Ureter (tissue), 1 donor: ENCODE data around the gene APOC4. TPM values are rescaled to one million over a fixed set of nuclear protein-coding genes. Genes with fewer than 3 reads are reported as not detected.
A peak's percentile ranks its signal among the peaks of the same experiment; 100 is the strongest.
"Not testable (repeated sequence)": the region's sequence is repeated elsewhere in the genome, so short reads cannot be mapped to it uniquely, and the experiment has no call there.

Source experiments
- DNase-seq: peaks from one replicate; pipeline ENCODE4 v3.0.0-alpha.2; 2020; ENCODE audit warnings: low spot score
- total RNA-seq: library from RNA; stranded (reverse); gene quantifications from one replicate; pipeline ENCODE4 v1.2.4, GENCODE V29; 2023
- donor health status: DM: yes; HTN: yes; CAD: no.

APOC4 gene
- total RNA-seq, 1 donor from 2014 or later, result not detected

DNA sequence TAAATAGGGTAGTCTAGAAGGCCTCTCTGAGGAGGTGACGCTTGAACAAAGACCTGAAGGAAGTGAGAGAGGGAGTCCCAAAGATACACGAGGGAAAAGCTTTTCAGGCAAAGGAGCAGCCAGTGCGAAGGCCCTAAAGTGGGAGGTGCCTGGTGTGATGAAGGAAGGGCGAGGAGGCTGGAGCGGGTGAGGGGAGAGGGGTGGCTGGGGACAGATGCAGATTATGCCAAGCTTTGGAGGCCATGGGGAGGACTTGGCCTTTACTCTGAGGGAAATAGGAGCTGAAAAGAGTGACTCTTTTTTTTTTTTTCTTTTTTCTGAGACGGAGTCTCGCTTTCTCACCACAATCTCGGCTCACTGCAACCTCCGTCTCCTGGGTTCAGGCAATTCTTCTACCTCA lies 16.1 kb downstream of the APOC4 start:
- no peak for DNase-seq

DNA sequence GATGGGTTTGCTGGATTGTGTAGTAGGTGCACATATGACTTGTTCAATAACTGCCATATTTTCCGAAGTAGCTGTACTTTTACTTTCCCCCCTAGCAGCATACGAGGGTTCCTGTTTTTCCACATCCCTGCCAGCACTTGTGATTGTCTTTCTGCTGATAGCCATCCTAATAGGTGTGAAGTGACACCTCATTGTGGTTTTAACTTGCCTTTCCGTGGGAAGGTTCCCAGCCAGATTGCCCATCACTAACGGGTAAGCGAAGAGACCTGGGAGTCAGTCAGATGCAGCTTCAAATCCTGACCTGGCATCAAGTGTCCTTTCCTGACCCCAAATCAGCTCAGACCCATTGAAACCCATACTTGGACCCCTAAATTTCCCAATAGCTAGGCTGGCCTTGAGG lies 17.7 kb downstream of the APOC4 start:
- no peak for DNase-seq

DNA sequence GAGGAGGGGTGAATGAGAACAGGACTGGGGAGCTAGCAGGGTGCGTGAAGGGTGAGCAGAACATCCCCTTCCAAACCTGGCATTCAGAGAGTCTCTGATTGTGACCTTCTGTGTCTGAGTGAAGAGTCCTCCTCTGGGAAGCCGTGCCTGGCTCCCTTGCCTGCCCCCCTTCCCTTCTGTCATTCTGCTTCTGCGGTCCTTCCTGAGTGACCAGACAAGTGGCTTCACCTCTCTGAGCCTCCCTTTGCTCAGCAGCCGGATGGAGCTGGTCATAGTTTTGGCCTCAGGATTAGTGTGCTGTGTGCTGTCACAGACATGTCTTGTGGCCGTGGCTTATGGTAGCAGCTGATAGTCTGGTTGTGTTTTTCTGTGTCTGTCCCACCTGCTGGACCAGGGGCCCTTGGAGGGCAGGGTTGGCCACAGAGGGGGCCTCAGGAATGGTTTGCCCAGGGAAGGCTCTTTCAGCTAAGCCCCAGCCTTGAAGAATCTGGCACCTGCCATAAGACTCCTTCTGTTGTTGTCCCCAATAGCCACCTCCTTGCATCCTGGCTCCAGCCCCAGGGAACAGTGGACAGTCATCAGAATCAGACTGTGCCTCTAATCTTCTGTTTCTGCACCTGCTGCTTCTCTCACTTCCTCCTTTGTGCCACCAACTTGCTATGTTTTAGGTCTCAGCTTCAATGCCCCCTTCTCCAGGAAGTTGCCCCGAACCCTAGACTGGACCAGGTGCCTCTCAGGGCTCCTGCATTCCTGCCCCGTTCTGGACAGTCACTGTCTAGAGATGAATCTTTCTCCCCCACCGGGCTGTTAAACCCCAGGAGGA lies 19.1 kb downstream of the APOC4 start:
- no peak for DNase-seq

- no peak for DNase-seq
These were observed 19.8 kb downstream of the APOC4 start for GRCh38 chr19:44961821-44962220.

DNA sequence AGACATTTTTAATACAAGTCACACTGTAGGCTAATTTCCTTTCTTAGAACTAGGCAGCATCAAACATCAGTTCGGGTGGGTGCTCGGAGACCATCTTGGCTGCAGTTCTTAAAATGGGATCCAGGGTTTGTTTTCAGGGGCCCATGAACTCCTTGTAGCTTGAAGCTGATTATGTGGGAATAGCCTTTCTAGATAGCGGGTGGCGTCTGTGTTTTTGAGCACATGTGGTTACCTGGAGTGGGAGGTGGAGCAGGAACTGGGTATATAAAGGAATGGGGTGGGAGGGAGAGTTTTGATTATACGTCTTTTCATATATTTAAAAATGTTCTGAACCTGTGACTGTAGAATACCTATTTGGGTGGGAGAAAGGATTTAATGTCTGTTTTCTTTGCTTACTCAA lies 26.1 kb downstream of the APOC4 start:
- no peak for DNase-seq

DNA sequence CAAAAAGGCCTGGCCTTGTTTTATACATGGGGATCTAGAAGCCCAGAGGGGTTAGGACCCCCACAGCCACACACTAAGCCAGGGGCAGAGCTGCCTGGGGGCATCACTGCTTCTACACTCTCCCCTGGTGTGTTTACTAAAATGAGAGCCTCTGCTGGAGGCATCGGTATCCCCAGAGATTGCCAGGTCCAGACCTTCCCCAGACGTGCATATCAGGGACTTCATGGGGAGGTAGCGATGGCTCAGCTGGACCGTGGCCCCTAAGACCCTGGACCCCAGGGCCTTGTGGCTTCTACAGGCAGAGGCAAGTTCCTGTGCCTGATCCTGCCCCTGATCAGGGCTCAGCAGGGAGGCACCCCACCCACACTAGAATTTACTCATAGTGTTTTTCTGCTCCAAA lies 26.6 kb downstream of the APOC4 start:
- DNase-seq, result no peak

GRCh38 chr19:44969437-44969836 lies 27.4 kb downstream of the APOC4 start:
- no peak for DNase-seq

DNA sequence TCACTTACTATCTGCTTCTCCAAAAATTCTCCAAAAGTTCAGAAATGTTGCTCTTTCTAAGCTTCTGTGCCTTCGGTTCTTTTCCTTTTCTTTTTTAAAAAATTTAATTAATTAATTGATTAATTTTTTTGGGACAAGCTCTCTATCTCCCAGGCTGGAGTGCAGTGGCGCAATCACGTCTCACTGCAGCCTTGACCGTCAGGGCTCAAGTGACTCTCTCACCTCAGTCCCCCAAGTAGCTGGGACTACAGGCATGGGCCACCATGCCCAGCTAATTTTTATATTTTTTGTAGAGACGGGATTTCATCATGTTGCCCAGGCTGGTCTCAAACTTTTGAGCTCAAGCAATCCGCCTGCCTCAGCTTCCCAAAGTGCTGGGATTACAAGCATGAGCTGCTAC lies 29.4 kb downstream of the APOC4 start:
- DNase-seq, result not testable (repeated sequence)

GRCh38 chr19:44972802-44973201 lies 30.8 kb downstream of the APOC4 start:
- no peak for DNase-seq

DNA sequence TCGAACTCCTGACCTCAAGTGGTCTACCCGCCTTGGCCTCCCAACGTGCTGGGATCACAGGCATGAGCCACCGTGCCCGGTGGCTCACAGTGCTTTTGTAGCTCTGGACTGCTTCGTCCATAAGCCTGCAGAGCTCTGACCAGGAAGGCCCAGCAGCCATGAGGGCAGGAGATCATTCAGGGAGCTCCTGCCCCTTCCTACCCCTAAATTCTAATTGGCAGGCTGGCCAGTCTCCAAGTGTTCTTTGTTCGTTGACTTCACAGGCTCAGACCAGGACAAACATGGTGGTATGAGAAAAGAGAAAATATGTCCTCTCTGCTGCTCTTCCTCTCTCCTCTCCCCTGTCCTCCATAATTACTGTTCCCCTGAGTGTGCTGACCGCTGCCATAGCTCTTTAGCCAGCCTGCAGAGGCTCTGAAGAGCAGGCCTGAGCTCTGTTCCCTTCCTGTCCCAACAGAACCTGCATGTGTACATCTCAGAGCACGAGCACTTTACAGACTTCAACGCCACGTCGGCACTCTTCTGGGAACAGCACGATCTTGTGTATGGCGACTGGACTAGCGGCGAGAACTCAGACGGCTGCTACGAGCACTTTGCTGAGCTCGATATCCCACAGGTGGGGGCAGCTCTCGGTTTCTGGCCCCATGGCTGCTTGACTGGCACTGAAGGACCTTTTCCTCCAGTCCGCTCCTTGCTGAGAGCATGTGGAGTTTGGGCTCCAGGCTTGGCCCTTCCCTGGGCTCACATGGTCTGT lies 32.1 kb downstream of the APOC4 start:
- DNase-seq, result no peak

DNA sequence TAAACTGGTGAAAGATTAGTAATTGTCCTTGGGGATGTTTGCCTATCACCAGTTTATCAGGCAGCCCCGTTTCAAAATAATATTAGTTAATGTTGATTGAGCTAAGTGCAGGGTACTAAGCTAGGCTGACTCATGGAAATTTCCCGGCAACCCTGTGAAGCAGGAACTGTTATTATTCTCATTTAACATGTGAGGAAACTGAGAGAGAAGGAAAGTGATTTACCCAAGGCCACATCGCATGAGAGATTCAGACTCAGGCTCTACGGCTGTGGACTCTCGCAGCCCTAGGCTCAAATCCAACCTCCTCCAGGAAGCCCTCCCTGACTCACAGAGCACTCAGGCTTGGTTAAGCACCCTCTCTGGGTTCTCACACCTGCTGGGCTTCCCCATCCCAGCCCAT lies 32.8 kb downstream of the APOC4 start:
- no peak for DNase-seq

GRCh38 chr19:44975444-44975843 lies 33.4 kb downstream of the APOC4 start:
- no peak for DNase-seq

GRCh38 chr19:44984005-44984404 lies 42.0 kb downstream of the APOC4 start:
- no peak for DNase-seq

DNA sequence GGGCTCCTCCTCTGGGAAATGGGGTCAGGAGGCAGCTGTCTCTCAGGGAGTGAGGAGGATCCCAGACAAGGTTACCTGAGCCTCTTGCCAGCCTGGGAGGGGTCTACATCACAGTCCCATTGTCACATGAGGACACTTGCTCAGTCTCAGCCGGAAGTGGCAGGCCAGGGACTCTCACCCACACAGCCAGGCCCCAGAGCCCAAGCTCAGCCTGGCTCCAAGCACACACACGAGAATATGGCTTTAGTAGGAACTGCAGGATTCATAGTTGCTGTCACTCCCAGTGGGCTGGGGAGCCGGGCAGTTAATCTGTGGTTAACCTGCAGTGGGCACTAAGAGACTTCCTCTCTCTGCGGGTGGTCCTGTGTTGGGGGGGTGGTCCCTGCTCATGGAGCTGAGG lies 43.4 kb downstream of the APOC4 start:
- no peak for DNase-seq

DNA sequence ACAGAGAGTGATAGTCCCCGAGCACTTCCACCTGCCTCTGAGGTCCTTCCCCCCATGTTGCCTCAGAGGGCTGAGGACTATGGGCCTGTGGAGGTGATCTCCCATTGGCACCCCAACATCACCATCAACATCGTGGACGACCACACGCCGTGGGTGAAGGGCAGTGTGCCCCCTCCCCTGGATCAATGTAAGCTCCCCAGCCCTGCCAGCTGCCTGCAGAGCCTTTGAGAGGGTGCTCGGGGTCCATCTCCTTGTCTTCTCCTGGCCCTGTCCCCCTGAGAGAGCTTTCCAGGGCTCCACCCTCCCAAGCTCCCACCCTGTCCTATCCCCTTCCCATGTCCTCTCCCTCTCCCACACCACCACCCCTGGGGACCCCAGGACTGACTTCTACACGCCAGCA lies 44.4 kb downstream of the APOC4 start:
- no peak for DNase-seq

DNA sequence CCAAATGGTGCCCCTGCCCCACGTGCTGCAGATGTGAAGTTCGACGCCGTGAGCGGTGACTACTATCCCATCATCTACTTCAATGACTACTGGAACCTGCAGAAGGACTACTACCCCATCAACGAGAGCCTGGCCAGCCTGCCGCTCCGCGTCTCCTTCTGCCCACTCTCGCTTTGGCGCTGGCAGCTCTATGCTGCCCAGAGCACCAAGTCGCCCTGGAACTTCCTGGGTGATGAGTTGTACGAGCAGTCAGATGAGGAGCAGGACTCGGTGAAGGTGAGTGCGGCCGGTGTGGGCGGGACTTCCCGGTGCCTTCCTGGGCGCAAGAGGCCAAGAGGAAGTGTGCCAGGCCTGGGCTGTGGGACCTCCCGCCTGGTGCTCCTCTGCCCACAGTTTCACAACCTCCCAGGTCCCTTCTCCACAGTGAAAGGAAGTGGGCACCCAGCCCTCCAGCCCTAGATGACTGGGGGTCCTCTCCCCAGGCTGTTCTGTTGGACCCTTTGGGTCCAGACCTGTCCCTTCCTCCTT lies 45.2 kb downstream of the APOC4 start:
- no peak for DNase-seq

DNA sequence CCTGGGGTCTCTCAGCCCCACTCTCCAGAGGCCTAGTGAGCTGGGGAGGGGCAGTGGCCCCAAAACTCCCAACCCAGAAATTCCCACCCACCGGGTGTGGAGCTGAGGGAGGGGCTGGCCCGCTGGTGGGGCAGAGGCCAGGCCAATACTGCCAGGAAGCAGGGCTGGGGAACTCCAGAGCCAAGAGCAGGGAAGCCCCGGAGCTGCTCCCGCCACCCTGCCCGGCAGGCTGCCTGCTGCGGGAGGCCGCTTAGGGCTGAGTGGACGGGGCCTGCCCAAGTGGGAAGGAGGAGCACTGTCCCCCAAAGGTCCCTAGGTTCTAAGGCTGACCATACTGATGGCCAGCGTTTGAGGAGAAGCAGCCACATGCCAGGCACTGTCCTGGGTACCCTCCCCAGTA lies 46.2 kb downstream of the APOC4 start:
- no peak for DNase-seq

DNA sequence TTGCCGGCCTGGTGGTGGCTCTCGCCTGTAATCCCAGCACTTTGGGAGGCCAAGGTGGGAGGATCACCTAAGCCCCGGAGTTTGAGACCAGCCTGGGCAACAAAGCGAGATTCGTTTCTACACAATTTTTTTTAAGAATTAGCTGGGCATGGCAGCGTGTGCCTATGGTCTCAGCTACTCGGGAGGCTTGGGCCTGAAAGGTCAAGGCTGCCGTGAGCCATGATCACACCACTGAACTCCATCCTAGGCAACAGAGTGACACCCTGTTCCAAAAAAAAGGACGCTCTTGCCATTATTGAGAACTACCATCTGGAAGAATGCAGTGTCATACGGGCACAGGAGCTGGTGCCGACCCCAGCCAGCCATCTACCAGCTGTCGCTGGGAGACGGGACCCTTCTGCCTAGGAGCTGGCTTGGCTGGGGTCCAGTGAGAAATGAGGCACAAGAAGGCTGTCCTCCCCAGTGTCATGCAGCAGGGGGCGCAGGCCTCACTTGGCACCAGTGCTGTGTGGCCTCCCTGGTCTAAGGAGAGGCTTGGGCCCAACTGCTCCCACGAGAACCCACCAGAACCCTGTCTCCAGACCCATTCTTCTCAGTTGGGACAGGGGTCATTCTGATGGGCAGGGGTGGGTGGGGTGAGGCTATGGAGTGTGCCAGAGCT lies 47.0 kb downstream of the APOC4 start:
- peak; percentile 63 for DNase-seq

DNA sequence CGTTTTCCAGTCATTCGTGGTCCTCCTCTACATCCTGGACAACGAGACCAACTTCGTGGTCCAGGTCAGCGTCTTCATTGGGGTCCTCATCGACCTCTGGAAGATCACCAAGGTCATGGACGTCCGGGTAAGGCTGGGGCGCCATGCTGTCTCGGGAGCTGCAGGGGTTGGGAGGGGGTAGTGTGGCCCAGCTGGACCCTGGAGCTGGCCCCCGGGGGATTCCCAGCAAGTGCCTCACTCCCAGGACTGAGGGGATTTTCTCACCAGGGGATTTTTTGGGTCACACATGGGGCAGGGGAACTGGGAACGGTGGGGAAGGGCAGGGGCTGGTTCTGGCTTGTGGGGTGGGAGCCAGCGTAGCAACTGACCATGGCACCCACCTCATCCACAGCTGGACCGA lies 48.4 kb downstream of the APOC4 start:
- DNase-seq, result no peak

DNA sequence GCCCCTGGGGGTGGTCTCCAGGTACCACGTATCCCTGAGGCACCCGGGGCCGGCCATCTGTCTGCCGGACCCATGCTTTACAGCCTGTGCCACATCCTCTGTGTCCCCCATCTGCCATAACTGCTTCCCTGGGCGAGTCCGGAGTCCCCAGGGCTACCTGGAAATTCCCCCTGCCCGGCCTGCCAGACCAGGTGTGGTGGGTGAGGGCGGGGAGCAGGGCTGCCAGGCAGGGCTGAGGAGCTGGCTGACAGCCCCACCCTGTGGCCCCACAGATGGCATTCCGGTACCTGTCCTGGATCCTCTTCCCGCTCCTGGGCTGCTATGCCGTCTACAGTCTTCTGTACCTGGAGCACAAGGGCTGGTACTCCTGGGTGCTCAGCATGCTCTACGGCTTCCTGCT lies 48.9 kb downstream of the APOC4 start:
- no peak for DNase-seq

DNA sequence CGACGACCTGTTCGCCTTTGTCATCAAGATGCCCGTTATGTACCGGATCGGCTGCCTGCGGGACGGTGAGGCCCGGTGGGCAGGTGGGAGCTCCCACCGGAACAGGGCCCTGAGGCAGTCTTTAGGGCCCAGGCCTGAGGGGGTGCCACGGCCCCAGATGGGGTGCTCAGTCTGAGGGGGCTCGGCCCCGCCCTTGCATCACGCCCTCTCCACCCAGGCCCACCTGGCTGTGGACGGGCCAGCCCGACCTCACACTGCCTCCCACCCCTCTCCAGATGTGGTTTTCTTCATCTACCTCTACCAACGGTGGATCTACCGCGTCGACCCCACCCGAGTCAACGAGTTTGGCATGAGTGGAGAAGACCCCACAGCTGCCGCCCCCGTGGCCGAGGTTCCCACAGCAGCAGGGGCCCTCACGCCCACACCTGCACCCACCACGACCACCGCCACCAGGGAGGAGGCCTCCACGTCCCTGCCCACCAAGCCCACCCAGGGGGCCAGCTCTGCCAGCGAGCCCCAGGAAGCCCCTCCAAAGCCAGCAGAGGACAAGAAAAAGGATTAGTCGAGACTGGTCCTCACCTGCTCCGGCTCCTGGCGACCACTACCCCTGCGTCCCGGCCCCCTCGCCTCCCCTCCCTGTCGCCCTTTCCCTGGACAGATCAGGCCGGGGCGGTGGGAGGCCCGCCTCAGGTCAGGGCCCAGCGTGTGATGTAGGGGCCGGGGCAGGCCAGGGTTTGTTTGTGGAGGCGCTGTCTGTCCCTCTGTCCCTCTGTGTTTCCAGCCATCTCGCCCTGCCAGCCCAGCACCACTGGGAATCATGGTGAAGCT lies 50.5 kb downstream of the APOC4 start:
- DNase-seq, result no peak

- DNase-seq, result no peak
These were observed 51.5 kb downstream of the APOC4 start for GRCh38 chr19:44993526-44993925.
